ENCODE data around the gene VAMP1.
"Not testable (repeated sequence)": the region's sequence is repeated elsewhere in the genome, so short reads cannot be mapped to it uniquely, and the experiment has no call there.

VAMP1 gene

GRCh38 chr12:6472491-6472890 is 2.0 kb upstream of the VAMP1 start:
- no peak for DNase-seq
- in situ Hi-C loops (cut with MboI; ENCODE audit: low pct_unique_long_range_greater_than_20kb, low sequenced_read_pairs), result no loop called here

- in situ Hi-C loops (cut with MboI; ENCODE audit: low pct_unique_long_range_greater_than_20kb, low sequenced_read_pairs), result no loop called here
Observed at GRCh38 chr12:6471989-6472360, 1.5 kb upstream of the VAMP1 start.

GRCh38 chr12:6469609-6470374 is 685 bp downstream of the VAMP1 start:
- no peak for DNase-seq
- in situ Hi-C loops (cut with MboI; ENCODE audit: low pct_unique_long_range_greater_than_20kb, low sequenced_read_pairs), result no loop called here

More at GRCh38 chr12:6471989-6472360, 1.5 kb upstream of the VAMP1 start:
- DNase-seq, result no peak

- in situ Hi-C loops (cut with MboI; ENCODE audit: low pct_unique_long_range_greater_than_20kb, low sequenced_read_pairs), result no loop called here
- DNase-seq, result no peak
Observed at GRCh38 chr12:6469092-6469491, 1.4 kb downstream of the VAMP1 start.

- DNase-seq, result no peak
- in situ Hi-C loops (cut with MboI; ENCODE audit: low pct_unique_long_range_greater_than_20kb, low sequenced_read_pairs), result no loop called here
Observed at GRCh38 chr12:6468283-6468575, 2.2 kb downstream of the VAMP1 start.

- in situ Hi-C loops (cut with MboI; ENCODE audit: low pct_unique_long_range_greater_than_20kb, low sequenced_read_pairs), result not testable (repeated sequence)
Observed at GRCh38 chr12:6467571-6468282, 2.8 kb downstream of the VAMP1 start.

GRCh38 chr12:6466751-6467150 is 3.7 kb downstream of the VAMP1 start:
- DNase-seq; in situ Hi-C loops (cut with MboI; ENCODE audit: low pct_unique_long_range_greater_than_20kb, low sequenced_read_pairs): not testable (repeated sequence)

More at GRCh38 chr12:6467571-6468282, 2.8 kb downstream of the VAMP1 start:
- DNase-seq, result not testable (repeated sequence)

GRCh38 chr12:6466184-6466573 is 4.3 kb downstream of the VAMP1 start:
- DNase-seq, result no peak
- in situ Hi-C loops (cut with MboI; ENCODE audit: low pct_unique_long_range_greater_than_20kb, low sequenced_read_pairs), result no loop called here

- peak; percentile 77 for DNase-seq
- in situ Hi-C loops (cut with MboI; ENCODE audit: low pct_unique_long_range_greater_than_20kb, low sequenced_read_pairs), result no loop called here
Observed at GRCh38 chr12:6465467-6466183, 4.9 kb downstream of the VAMP1 start.

GRCh38 chr12:6464531-6464930 is 5.9 kb downstream of the VAMP1 start:
- in situ Hi-C loops (cut with MboI; ENCODE audit: low pct_unique_long_range_greater_than_20kb, low sequenced_read_pairs), result no loop called here
- DNase-seq, result no peak

- no peak for DNase-seq
- in situ Hi-C loops (cut with MboI; ENCODE audit: low pct_unique_long_range_greater_than_20kb, low sequenced_read_pairs), result no loop called here
Observed at GRCh38 chr12:6463858-6464257, 6.6 kb downstream of the VAMP1 start.

- DNase-seq, result no peak
- in situ Hi-C loops (cut with MboI; ENCODE audit: low pct_unique_long_range_greater_than_20kb, low sequenced_read_pairs), result no loop called here
Observed at GRCh38 chr12:6463216-6463615, 7.3 kb downstream of the VAMP1 start.

GRCh38 chr12:6462234-6462995 is 8.1 kb downstream of the VAMP1 start:
- DNase-seq, result no peak
- in situ Hi-C loops (cut with MboI; ENCODE audit: low pct_unique_long_range_greater_than_20kb, low sequenced_read_pairs), result no loop called here

GRCh38 chr12:6461401-6462233 is 8.9 kb downstream of the VAMP1 start:
- DNase-seq, result peak; percentile 96
- in situ Hi-C loops (cut with MboI; ENCODE audit: low pct_unique_long_range_greater_than_20kb, low sequenced_read_pairs), result no loop called here

GRCh38 chr12:6460751-6461371 is 9.6 kb downstream of the VAMP1 start:
- no peak for DNase-seq
- in situ Hi-C loops (cut with MboI; ENCODE audit: low pct_unique_long_range_greater_than_20kb, low sequenced_read_pairs), result no loop called here

GRCh38 chr12:6459004-6459337 is 11.5 kb downstream of the VAMP1 start:
- in situ Hi-C loops (cut with MboI; ENCODE audit: low pct_unique_long_range_greater_than_20kb, low sequenced_read_pairs), result no loop called here
- DNase-seq, result no peak

- no peak for DNase-seq
- in situ Hi-C loops (cut with MboI; ENCODE audit: low pct_unique_long_range_greater_than_20kb, low sequenced_read_pairs), result no loop called here
Observed at GRCh38 chr12:6458281-6459003, 12.0 kb downstream of the VAMP1 start.

Data from KBM-7 (cell line).